ENCODE data around the gene OSBPL1A. TPM values are rescaled to one million over a fixed set of nuclear protein-coding genes. Genes with fewer than 3 reads are reported as not detected.

Gene OSBPL1A
- total RNA-seq, 1 experiment from 2014 or later, result 21.5 TPM

DNA sequence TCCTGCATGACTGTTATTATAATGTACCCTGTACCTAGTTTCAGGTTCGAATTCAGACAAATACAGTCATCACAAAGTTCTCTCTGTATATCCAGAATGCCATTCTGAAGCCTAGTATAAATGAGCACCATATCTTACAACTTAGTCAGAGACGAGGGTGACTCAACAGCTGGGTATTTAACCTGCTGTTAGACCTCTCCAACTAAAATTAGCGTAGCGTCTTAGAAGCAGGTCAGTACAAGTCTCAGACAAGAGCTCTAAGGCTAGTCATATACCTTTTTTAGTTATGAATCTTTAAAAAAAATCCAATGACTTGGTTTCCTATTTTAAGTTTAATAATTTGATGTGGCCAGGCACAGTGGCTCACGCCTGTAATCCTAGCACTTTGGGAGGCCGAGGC, 184.7 kb downstream of the OSBPL1A start:
- POLR2A ChIA-PET, result interaction anchor here (0.6 to 1.8 kb wide), 9 partner anchors 8 to 326 kb away, joined by 3 to 14 read pairs (median 3); no protein-coding TSS in a partner anchor
- intact Hi-C loops (cut with micrococcal nuclease), result loop anchor here (2.0 kb wide), 1 partner anchor 58 kb away; no protein-coding TSS in a partner anchor

GRCh38 chr18:24209558-24209957, 188.1 kb downstream of the OSBPL1A start:
- BruUV-seq (replicated peaks), result no TSS peak
- Mint-ChIP-seq H3K27ac (ENCODE audit: low read depth, unreplicated experiment) (no peak overlapping the region), H3K4me3 (ENCODE audit: unreplicated experiment) (no peak overlapping the region), H3K4me1 (ENCODE audit: insufficient read depth, unreplicated experiment) (peaks cover 15% of the 10 kb centered on the region), H3K27me3 (ENCODE audit: insufficient read depth, unreplicated experiment) (no peaks in the 10 kb centered on the region), H3K36me3 (ENCODE audit: insufficient read depth, unreplicated experiment) (no peaks in the 10 kb centered on the region), H3K9me3 (ENCODE audit: unreplicated experiment) (peaks cover 5% of the 10 kb centered on the region)
- TF ChIP-seq, protein P1, sequence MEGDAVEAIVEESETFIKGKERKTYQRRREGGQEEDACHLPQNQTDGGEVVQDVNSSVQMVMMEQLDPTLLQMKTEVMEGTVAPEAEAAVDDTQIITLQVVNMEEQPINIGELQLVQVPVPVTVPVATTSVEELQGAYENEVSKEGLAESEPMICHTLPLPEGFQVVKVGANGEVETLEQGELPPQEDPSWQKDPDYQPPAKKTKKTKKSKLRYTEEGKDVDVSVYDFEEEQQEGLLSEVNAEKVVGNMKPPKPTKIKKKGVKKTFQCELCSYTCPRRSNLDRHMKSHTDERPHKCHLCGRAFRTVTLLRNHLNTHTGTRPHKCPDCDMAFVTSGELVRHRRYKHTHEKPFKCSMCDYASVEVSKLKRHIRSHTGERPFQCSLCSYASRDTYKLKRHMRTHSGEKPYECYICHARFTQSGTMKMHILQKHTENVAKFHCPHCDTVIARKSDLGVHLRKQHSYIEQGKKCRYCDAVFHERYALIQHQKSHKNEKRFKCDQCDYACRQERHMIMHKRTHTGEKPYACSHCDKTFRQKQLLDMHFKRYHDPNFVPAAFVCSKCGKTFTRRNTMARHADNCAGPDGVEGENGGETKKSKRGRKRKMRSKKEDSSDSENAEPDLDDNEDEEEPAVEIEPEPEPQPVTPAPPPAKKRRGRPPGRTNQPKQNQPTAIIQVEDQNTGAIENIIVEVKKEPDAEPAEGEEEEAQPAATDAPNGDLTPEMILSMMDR (IDR thresholded peaks at IDR 0.05; ENCODE audit: unreplicated experiment), result no peak
- no peak for DNase-seq (ENCODE audit: unreplicated experiment)
- intact Hi-C loops (cut with micrococcal nuclease), result no loop called here
- CTCF ChIA-PET, result no interaction called here
- POLR2A ChIA-PET, result interaction anchor here (1.0 kb wide), 1 partner anchor 61 kb away, joined by 6 read pairs; no protein-coding TSS in a partner anchor

More for the DNA sequence above, 184.7 kb downstream of the OSBPL1A start:
- Mint-ChIP-seq H3K4me3 (ENCODE audit: unreplicated experiment) (peak overlapping the region; percentile 33), H3K4me1 (ENCODE audit: insufficient read depth, unreplicated experiment) (peaks cover 28% of the 10 kb centered on the region), H3K27ac (ENCODE audit: low read depth, unreplicated experiment) (peak overlapping the region; percentile 62), H3K27me3 (ENCODE audit: insufficient read depth, unreplicated experiment) (no peaks in the 10 kb centered on the region), H3K36me3 (ENCODE audit: insufficient read depth, unreplicated experiment) (no peaks in the 10 kb centered on the region), H3K9me3 (ENCODE audit: unreplicated experiment) (peaks cover 5% of the 10 kb centered on the region)
- no TSS peak for BruUV-seq (replicated peaks)
- CTCF ChIA-PET, result no interaction called here
- DNase-seq (ENCODE audit: unreplicated experiment), result peak; percentile 94
- TF ChIP-seq, protein P1 (IDR thresholded peaks at IDR 0.05; ENCODE audit: unreplicated experiment), result no peak

- H3K4me3 Mint-ChIP-seq (ENCODE audit: unreplicated experiment), result no peak overlapping the region
- peaks cover 5% of the 10 kb centered on the region for H3K9me3 Mint-ChIP-seq (ENCODE audit: unreplicated experiment)
- no TSS peak for BruUV-seq (replicated peaks)
- TF ChIP-seq, protein P1 (IDR thresholded peaks at IDR 0.05; ENCODE audit: unreplicated experiment), result no peak
- H3K4me1 Mint-ChIP-seq (ENCODE audit: insufficient read depth, unreplicated experiment), result peaks cover 7% of the 10 kb centered on the region
- H3K27me3 Mint-ChIP-seq (ENCODE audit: insufficient read depth, unreplicated experiment), result no peaks in the 10 kb centered on the region
- DNase-seq (ENCODE audit: unreplicated experiment), result no peak
- ChIA-PET POLR2A (interaction anchor here (1.0 kb wide), 1 partner anchor 70 kb away, joined by 4 read pairs; the partner anchor contains the start of gene CABYR), CTCF (interaction anchor here (0.6 to 1.4 kb wide), 2 partner anchors 31 to 65 kb away, joined by 3 to 4 read pairs; no protein-coding TSS in a partner anchor)
- no peak overlapping the region for H3K27ac Mint-ChIP-seq (ENCODE audit: low read depth, unreplicated experiment)
- intact Hi-C loops (cut with micrococcal nuclease), result no loop called here
- H3K36me3 Mint-ChIP-seq (ENCODE audit: insufficient read depth, unreplicated experiment), result no peaks in the 10 kb centered on the region
These were observed 189.2 kb downstream of the OSBPL1A start for GRCh38 chr18:24208270-24209035.

GRCh38 chr18:24204904-24205303, 192.7 kb downstream of the OSBPL1A start:
- H3K27me3 Mint-ChIP-seq (ENCODE audit: insufficient read depth, unreplicated experiment), result no peaks in the 10 kb centered on the region
- H3K4me1 Mint-ChIP-seq (ENCODE audit: insufficient read depth, unreplicated experiment), result peaks cover 7% of the 10 kb centered on the region
- no peak overlapping the region for H3K27ac Mint-ChIP-seq (ENCODE audit: low read depth, unreplicated experiment)
- CTCF ChIA-PET, result interaction anchor here (1.6 kb wide), 1 partner anchor 29 kb away, joined by 5 read pairs; no protein-coding TSS in a partner anchor
- POLR2A ChIA-PET, result interaction anchor here (1.0 to 1.4 kb wide), 4 partner anchors 8 to 28 kb away, joined by 3 to 5 read pairs (median 4); no protein-coding TSS in a partner anchor
- intact Hi-C loops (cut with micrococcal nuclease), result no loop called here
- no peak for DNase-seq (ENCODE audit: unreplicated experiment)
- TF ChIP-seq, protein P1 (IDR thresholded peaks at IDR 0.05; ENCODE audit: unreplicated experiment), result no peak
- no peak overlapping the region for H3K4me3 Mint-ChIP-seq (ENCODE audit: unreplicated experiment)
- no TSS peak for BruUV-seq (replicated peaks)
- no peaks in the 10 kb centered on the region for H3K36me3 Mint-ChIP-seq (ENCODE audit: insufficient read depth, unreplicated experiment)
- peaks cover 5% of the 10 kb centered on the region for H3K9me3 Mint-ChIP-seq (ENCODE audit: unreplicated experiment)

Measured in MCF 10A (cell line).